Ovary (tissue), 9 donors: ENCODE data around the gene PLEKHF1. TPM values are rescaled to one million over a fixed set of nuclear protein-coding genes. Genes with fewer than 3 reads are reported as not detected.

Experiments used
- DNase-seq, 5 donors: peaks; one replicate each; pipeline ENCODE4 v3.0.0-alpha.2; 2019 to 2020
- H3K27ac ChIP-seq, 2 donors: fragments of 200-600 bp; one replicate each; pipeline versions ENCODE4 v1.5.1 to v1.8.0; 2019 to 2022
- H3K27me3 ChIP-seq: fragments of 200-600 bp; one replicate; pipeline ENCODE4 v1.8.0; 2022
- H3K36me3 ChIP-seq: fragments of 200-600 bp; sonication (generic); one replicate; pipeline ENCODE4 v1.5.1; 2019
- H3K4me1 ChIP-seq: one replicate; pipeline ENCODE4 v1.8.1; 2013; ENCODE audit warnings: mild to moderate bottlenecking, moderate library complexity; ENCODE audit not compliant: insufficient read depth
- H3K4me3 ChIP-seq: fragments of 200-600 bp; sonication (generic); one replicate; pipeline ENCODE4 v1.5.1; 2017
- H3K9me3 ChIP-seq, 2 donors: fragments of 200-600 bp in 1 of 2; sonication (generic) in 1 of 2; one replicate each; pipeline versions ENCODE4 v1.5.1 to v1.8.1; 2013 to 2019; ENCODE audit warnings: mild to moderate bottlenecking in 1 of 2, moderate library complexity in 1 of 2
- EP300 ChIP-seq: sonication (generic); formaldehyde crosslinking; IDR thresholded peaks from one replicate; pipeline ENCODE4 v1.6.1; 2017; ENCODE audit warnings: antibody characterized with exemption
- POLR2A ChIP-seq: fragments of 450-650 bp; IDR thresholded peaks from one replicate; pipeline ENCODE4 v1.6.1; 2017; ENCODE audit warnings: antibody characterized with exemption, mild to moderate bottlenecking, moderate library complexity
- WGBS, 3 donors: extraction: QIAGEN DNeasy Blood & Tissue Kit in 1 of 3; methylation state at CpG; one replicate each; pipeline versions ENCODE4 v1.1.5 to v1.1.7; 2013 to 2017; 5-methylcytosine and 5-hydroxymethylcytosine counted together
- intact Hi-C, 4 donors: fragments of 100-400 bp; cut with DNase I; formaldehyde crosslinking; loops; one replicate each; pipeline versions ENCODE4 v1.11.0 to v1.15.1; 2022 to 2023
- polyA plus RNA-seq, 2 donors: library from polyadenylated mRNA; stranded (reverse); fragments of 200-250 nt in 1 of 2; fragments of 350-450 nt in 1 of 2; fragmentation: Illumina TruSeq in 1 of 2; extraction: RNeasy Lipid Tissue Mini Kit (QIAGEN cat#74804) in 1 of 2; gene quantifications; one replicate each; pipeline ENCODE4 v1.2.3, GENCODE V29; 2013 to 2014
- total RNA-seq, 7 donors: library from RNA; depleted of rRNA in 2 of 7; stranded (reverse); fragments of >200 nt in 2 of 7; fragmentation: NEBNext Ultra II Directional in 3 of 7; extraction: Animal tissue kit (Norgen Biotek cat#: 25700) in 3 of 7; gene quantifications; one replicate each; pipeline versions ENCODE4 v1.1.0 to v1.2.4, GENCODE V29; 2016 to 2023
- TF ChIP-seq, protein P1 (sequence below), 3 donors: fragments of 450-650 bp in 2 of 3; fragments of 200-600 bp in 1 of 3; IDR thresholded peaks; one replicate each; pipeline versions ENCODE4 v1.5.1 to v1.8.0; 2016 to 2022; ENCODE audit warnings: antibody characterized with exemption in 3 of 3, mild to moderate bottlenecking in 1 of 3
- donor health status: DM: no; HTN: no; CAD: no; lungs with moderate emphysema.
- donor health status: DM: no; HTN: no; CAD: no.
- donor health status: Bipolar disorder and iron deficiency.
- donor health status: DM: yes; HTN: yes; CAD: no.
- donor health status: DM: no; HTN: no; CAD: no.
- donor health status: DM: yes; HTN: yes; CAD: no.

The PLEKHF1 gene
- total and polyA plus RNA-seq, 9 donors, result 0.92 to 19.1 (median 13.7) TPM

DNA sequence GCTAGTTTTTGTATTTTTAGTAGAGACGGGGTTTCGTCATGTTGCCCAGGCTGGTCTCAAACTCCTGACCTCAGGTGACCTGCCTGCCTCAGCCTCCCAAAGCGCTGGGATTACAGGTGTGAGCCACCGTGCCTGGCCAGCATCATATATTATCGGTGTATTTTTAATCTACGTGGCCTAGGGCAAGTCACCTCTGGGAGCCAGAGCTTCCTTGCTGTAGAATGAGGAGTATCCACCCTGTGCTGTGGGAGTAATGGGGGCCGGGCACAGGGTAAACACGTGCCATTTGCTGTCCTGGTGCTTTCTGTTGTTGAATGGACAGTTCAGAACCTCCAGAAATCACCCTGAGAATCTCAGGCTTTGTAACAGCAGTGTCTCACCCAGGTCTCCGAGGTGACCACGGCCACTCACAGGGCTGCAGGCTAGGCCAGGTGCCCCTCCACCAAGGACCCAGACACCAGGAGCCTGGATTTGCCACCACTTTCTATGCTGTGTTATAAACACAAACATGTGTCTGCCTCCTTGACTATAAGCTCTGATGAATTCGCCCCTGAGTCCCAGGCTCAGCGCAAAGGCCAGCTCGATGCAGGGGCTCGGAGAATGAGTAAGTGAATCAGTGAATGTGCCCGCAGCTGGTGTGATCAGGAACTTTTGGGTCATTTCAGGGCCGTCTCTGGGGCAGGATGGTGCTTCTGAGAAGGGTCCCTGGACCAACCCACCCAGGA is 36.4 kb upstream of the PLEKHF1 start:
- no peak overlapping the region for H3K4me3 ChIP-seq
- 86 to 92% (median 88%) methylated on average over 16 of the region's 16 CpGs for WGBS, 3 donors

DNA sequence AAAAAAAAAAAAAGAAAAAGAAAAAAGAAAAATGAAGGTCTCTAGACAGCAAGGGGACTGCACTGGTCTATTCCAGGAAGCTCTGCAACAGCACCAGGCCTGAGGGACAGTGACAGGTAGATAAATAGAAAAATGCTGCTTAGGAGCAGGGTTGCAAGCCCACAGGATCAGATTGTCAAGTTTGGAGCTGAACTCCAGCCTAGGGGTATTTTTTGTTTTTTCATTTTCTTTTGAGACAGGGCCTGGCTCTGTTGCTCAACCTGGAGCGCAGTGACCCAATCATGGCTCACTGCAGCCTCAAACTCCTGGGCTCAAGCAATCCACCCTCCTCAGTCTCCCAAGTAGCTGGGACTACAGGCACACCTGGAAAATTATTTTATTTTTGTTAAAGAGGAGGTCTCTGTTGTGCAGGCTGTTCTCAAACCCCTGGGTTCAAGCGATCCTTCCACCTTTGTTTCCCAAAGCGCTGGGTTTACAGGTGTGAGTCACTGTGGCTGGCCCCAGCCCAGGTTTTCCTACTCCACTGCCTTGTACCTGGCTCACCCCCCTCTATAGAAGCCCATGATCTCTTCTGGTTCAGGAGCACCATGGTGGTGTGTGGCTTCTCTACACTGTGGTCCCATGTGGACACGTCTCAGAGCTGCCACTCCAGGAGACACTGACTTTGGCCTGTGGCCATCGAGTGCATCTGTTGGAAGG is 35.3 kb upstream of the PLEKHF1 start:
- H3K9me3 ChIP-seq, result no peaks in the 10 kb centered on the region
- intact Hi-C loops, result no loop called here
- TF ChIP-seq EP300, result no peak
- TF ChIP-seq, protein P1, sequence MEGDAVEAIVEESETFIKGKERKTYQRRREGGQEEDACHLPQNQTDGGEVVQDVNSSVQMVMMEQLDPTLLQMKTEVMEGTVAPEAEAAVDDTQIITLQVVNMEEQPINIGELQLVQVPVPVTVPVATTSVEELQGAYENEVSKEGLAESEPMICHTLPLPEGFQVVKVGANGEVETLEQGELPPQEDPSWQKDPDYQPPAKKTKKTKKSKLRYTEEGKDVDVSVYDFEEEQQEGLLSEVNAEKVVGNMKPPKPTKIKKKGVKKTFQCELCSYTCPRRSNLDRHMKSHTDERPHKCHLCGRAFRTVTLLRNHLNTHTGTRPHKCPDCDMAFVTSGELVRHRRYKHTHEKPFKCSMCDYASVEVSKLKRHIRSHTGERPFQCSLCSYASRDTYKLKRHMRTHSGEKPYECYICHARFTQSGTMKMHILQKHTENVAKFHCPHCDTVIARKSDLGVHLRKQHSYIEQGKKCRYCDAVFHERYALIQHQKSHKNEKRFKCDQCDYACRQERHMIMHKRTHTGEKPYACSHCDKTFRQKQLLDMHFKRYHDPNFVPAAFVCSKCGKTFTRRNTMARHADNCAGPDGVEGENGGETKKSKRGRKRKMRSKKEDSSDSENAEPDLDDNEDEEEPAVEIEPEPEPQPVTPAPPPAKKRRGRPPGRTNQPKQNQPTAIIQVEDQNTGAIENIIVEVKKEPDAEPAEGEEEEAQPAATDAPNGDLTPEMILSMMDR (IDR thresholded peaks at IDR 0.05), result no peak
- TF ChIP-seq POLR2A, result no peak
- H3K27ac ChIP-seq, result no peak overlapping the region
- no peaks in the 10 kb centered on the region for H3K4me1 ChIP-seq
- WGBS, 3 donors, result 85 to 90% (median 87%) methylated on average over 5 of the region's 5 CpGs
- H3K36me3 ChIP-seq, result no peaks in the 10 kb centered on the region
- H3K4me3 ChIP-seq, result no peak overlapping the region
- H3K27me3 ChIP-seq, result no peaks in the 10 kb centered on the region
- DNase-seq, result peak in 1 of 5 donors; percentile 13

More for the DNA sequence above, 36.4 kb upstream of the PLEKHF1 start:
- intact Hi-C loops, result no loop called here
- H3K9me3 ChIP-seq, result no peaks in the 10 kb centered on the region
- no peak overlapping the region for H3K27ac ChIP-seq
- no peaks in the 10 kb centered on the region for H3K4me1 ChIP-seq
- H3K27me3 ChIP-seq, result no peaks in the 10 kb centered on the region
- peak in 1 of 5 donors; percentile 11 for DNase-seq
- H3K36me3 ChIP-seq, result no peaks in the 10 kb centered on the region
- no peak for TF ChIP-seq EP300
- TF ChIP-seq, protein P1 (IDR thresholded peaks at IDR 0.05), result no peak
- TF ChIP-seq POLR2A, result no peak

DNA sequence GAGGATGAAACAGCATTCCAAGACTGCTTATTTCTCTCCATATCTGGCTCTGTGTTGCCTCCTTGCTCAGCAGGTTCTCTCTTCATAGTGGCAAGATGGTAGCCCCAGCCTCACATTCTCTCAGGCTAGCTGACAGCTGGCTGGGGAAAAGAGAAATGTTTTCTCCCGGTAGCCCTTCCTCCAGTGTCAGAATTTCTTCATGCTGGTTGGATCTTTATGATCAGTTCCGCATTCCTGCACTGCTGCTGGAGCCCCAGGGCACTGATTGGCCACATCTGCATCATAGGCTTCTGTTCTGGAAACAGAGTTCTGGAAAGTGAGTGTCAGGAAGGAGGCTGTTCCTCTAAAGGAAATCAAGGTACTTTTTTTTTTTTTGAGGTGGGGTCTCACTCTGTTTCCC is 34.6 kb upstream of the PLEKHF1 start:
- 40 to 52% (median 49%) methylated on average over 2 of the region's 2 CpGs for WGBS, 3 donors
- Histone ChIP-seq H3K4me3 (no peak overlapping the region), H3K27ac (no peak overlapping the region), H3K4me1 (no peaks in the 10 kb centered on the region), H3K36me3 (no peaks in the 10 kb centered on the region), H3K27me3 (no peaks in the 10 kb centered on the region), H3K9me3 (no peaks in the 10 kb centered on the region)
- TF ChIP-seq, protein P1 (IDR thresholded peaks at IDR 0.05), result no peak
- no peak for DNase-seq
- intact Hi-C loops, result no loop called here

DNA sequence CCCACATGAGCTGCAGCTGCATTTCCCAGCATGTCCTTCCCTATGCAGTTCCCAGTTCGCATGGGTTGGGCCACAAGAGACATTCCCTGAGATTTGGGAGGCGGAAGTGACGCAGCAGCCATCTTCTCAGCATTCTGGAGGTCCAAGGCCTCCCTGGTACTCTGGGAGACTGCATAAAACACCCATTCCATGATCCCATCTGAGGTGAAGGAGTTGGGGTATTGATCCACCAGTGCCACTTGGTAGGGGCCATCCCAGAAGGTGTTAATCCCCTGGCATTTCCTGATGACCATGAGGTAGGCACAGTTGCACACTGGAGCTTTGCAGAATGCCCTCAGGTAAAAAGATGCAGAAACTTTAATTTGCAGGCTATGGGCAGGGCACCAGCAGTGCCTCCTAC is 33.8 kb upstream of the PLEKHF1 start:
- 88 to 90% (median 89%) methylated on average over 3 of the region's 3 CpGs for WGBS, 3 donors
- DNase-seq, result peak in 1 of 5 donors; percentile 2

More for the DNA sequence above, 33.8 kb upstream of the PLEKHF1 start:
- intact Hi-C loops, result no loop called here
- Histone ChIP-seq H3K36me3 (no peaks in the 10 kb centered on the region), H3K4me1 (no peaks in the 10 kb centered on the region), H3K27ac (no peak overlapping the region), H3K9me3 (no peaks in the 10 kb centered on the region), H3K27me3 (no peaks in the 10 kb centered on the region), H3K4me3 (no peak overlapping the region)
- TF ChIP-seq, protein P1 (IDR thresholded peaks at IDR 0.05), result no peak
- no peak for TF ChIP-seq EP300
- TF ChIP-seq POLR2A, result no peak
